HG02759 (cell line): ENCODE data around the gene ZSCAN30.

Experiments used
- ATAC-seq: cut with Tn5 transposase; IDR thresholded peaks from one replicate; pipeline ENCODE4 v1.9.1; 2021; ENCODE audit warnings: mild to moderate bottlenecking, moderate library complexity; ENCODE audit not compliant: unreplicated experiment

The ZSCAN30 gene

DNA sequence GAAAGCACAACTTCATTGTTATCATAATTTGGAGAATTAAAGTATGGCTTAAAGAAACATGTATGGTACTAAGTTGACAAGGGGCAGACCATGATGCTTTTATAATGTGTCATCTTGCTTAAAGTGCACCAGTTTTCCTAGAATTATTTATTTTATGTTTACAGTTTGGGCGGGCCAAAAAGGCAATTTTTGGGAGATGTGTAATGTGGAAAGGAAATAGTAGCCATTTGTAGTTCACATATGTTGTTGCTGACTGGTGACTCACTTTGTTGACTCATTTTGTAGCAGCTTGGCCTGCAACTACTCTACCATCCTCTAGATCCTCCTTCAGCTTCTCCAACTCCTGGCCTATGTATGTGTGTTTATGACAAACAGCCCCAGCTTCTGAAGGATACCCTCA lies 7.7 kb downstream of the ZSCAN30 start:
- no peak for ATAC-seq

DNA sequence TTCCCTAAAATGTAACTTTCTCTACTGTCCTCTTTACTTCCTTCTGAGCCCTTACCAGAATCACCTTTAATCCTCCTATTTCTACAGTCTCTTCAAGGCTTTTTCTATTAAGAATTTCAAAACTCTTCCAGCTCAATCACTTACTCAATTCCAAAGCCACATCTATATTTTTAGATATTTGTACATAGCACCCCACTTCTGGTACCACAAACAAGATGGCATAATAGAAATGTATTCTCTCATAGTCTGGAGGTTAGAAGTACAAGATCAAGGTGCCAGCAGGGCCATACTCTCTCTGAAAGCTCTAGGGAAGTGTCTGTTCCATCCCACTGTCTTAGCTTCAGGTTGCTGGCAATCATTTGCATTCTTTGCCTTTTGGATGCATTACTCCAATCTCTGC lies 11.1 kb downstream of the ZSCAN30 start:
- ATAC-seq, result no peak

DNA sequence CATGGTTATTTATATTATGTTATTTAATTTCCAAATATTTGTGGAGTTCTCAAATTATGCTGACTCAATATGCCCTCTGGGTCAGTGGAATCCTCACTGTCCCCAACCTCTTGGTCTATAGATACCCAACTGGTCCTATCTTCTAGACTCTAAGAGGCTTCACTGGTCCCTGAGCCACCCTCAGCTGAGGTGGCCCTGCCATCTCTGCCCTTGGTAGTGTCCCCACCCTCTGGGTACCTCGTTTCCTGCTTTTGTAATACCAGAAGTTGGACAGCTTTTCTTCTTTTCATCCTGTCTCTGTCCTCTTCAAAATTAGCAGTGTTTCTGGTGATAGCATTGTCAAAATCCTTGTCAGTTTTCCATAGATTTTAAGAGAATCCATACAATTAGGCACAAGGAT lies 11.9 kb downstream of the ZSCAN30 start:
- no peak for ATAC-seq

DNA sequence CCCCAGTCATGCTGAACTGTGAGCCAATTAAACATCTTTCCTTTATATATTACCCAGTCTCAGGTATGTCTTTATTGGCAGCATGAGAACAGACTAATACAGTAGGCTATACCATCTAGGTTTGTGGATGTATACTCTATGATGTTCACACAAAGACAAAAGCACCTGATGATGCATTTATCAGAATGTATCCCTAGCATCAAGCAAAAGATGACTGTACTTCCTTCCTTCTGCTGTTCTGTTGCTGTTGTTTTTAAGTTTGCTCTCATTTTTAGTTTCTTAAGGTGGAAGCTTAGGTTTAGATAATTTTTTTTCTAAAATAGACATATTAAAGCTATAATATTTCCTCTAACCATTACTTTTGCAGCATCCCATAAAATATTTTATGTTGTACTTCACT lies 12.4 kb downstream of the ZSCAN30 start:
- no peak for ATAC-seq

DNA sequence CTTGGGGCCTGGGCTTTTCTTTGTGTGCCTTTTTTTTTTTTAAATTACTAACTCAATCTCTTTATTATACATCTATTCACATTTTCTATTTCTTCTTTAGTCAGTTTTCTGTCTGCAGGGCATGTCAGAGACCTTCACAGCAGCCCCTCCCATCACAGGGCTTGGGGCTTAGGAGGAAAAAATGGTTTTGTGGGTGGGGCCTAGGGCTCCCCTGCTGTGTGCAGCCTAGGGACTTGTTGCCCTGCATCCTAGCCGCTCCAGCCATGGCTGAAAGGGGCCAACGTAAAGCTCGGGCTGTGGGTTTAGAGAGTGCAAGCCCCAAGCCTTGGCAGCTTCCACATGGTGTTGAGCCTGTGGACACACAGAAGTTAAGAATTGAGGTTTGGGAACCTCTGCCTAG lies 13.8 kb downstream of the ZSCAN30 start:
- no peak for ATAC-seq

DNA sequence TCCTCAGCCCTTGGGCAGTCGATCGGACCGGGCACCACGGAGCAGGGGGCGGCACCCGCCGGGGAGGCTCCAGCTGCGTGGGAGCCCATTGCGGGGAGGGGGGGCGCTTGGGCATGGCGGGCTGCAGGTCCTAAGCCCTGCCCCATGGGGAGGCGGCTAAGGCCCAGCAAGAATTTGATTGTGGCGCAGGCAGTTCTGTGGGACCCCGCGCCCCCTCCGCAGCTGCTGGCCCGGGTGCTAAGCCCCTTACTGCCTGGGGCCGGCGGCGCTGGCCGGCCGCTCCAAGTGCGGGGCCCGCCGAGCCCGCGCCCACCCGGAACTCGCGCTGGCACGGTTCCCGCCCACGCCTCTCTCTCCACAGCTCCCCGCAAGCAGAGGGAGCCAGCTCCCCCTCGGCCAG lies 18.4 kb downstream of the ZSCAN30 start:
- no peak for ATAC-seq

DNA sequence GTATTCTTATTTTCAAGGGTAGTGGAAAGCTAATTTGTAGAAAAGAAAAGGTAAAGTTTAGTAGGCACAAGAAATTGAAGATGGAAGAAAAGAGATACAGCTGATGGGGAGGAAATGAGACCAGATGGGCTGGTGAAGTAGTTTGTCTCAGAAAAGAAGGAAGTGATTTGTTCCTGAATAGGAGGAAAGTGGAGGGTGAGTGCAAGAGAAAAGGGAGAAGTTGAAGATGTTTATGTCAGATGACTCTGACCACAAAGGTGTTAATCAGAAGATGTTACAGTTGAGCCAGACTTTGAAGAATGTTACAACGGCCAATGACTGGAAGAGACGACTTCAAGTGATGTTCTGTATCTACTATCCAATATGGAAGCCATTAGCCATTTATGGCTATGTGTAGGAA lies 21.2 kb downstream of the ZSCAN30 start:
- ATAC-seq, result no peak

DNA sequence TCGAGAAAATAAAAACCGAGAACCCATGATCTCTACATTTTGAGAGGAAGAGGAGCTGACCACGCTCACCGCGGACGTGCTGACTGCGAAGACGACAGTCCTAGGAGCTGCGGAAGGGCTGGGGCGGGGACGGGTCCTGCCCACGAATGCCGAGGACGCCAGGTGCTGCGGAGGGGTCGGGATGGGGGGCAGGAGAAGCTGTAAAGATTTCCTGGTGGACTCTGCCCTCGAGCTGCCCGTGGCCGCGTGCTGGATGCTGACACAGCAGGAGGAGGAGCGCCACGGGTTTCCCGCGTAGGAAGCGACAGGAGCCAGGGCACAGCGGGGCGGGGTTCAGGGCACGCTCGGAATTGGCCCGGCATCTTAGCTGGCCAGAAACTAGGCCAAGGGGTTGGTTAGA lies 22.2 kb downstream of the ZSCAN30 start:
- no peak for ATAC-seq

DNA sequence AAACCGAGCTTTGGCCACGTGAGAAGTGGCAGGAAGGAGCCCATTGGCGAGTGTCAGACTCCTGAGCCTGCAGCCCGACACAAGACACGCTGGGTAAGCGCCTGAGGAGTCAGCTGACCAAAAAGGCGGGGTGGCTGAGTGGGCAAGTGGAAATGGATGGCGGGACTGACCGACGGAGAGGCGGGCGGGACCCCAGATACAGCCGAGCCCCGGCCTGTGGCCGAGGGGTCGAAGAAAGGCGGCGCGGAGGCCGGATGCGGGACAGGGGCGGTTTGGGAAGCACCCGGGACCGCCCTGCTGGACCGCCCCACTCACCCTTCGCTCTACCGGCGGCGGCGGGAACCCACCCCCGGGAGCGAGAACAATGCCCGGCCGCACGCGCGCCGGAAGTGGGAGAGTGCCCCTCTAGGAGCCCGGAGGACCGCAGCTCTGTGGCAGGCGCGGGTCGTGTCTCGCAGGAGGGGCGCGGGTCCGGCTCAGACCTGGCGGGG lies 22.8 kb downstream of the ZSCAN30 start:
- ATAC-seq, result peak; percentile 87

DNA sequence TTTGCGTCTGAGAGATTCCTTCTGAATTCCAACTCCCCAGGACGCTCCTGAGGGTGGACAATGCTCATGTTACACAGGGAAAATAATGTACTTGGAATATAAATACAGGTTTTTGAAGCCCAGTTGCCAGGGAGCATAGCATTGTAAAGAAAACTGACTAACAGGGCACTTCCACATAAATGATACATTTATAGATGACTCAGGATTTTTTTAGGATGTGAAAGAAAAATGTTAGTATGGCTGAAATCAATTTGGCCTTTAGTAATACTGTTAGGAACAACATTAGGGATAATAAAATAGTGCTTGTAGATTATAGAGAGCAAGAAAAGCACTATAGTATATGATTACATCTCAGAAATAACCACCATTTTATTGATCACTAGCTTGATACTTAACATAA lies 25.6 kb downstream of the ZSCAN30 start:
- no peak for ATAC-seq

DNA sequence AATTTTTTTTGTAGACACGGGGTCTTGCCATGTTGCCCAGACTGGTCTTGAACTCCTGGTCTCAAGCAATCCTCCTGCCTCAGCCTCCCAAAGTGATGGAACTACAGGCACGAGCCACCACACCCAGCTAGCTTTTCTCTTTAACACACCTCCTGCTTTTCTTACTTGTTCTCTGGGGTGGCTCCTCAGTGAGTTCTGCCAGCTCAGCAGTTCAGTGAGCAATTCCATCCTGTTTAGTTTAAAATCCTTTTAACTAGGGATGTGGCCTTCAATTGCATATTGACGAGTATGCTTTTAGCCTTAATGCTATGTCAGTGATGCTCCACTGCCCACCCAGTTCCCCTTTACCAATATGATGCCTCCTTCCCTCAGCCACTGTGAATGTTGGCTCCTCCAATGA lies 33.1 kb downstream of the ZSCAN30 start:
- ATAC-seq, result no peak

DNA sequence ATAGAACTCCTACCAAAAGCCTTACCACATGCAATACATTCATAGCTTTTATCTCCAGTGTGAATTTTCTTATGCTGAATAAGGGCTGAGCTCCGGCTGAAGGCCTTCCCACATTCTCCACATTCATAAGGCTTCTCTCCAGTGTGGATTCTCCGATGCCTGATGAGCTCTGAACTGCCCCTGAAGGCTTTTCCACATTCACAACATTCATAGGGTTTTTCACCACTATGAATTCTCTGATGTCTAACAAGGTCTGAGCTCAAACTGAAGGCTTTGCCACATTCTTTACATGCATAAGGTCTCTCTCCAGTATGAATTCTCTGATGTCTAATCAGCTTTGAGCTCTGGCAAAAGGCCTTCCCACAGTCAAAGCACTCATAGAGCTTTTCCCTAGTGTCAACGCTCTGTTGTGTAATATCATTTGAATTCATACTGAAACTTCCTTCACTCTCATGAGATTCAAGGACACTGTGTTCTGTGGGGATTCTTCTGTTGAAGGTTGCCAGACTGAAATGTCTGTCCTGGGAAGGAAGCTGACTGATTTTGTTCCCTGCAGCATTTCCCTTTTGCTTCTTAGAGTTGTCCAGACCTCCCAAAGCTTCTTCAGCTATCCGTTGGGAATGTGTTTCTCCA lies 36.3 kb downstream of the ZSCAN30 start:
- ATAC-seq, result no peak

DNA sequence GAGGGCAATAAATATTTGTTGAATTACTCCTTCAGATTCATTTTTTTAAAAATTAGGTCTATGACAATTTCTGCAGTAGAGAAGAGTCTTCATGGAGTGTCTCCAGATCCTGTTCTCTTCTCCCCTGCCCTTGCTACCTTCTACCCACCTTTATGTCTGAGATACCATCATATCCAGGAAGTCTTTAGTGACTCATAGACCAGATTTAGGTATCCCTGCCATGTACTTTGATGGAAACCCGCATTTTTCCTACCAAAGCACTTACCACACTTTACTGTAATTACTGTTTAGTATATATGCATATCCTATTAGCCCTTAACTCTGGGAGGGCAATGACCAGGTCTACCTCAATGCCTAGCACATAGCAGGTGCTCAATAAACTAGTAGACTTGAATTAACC lies 37.6 kb downstream of the ZSCAN30 start:
- no peak for ATAC-seq

DNA sequence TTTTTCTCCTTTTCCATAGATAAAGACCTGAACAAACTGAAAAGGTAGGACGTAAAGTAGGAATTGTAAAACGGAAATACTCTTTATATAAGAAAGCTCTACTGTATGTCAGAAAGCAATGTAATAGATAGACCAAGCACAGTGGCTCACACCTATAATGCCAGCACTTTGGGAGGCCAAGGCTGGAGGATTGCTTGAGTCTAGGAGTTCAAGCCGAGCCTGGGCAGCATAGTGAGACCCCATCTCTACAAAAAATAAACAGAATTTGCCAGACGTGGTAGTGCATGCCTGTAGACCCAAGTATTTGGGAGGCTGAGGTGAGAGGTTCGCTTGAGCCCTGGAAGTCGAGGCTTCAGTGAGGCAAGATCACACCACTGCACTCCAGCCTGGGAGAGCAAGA lies 41.6 kb downstream of the ZSCAN30 start:
- ATAC-seq, result no peak

DNA sequence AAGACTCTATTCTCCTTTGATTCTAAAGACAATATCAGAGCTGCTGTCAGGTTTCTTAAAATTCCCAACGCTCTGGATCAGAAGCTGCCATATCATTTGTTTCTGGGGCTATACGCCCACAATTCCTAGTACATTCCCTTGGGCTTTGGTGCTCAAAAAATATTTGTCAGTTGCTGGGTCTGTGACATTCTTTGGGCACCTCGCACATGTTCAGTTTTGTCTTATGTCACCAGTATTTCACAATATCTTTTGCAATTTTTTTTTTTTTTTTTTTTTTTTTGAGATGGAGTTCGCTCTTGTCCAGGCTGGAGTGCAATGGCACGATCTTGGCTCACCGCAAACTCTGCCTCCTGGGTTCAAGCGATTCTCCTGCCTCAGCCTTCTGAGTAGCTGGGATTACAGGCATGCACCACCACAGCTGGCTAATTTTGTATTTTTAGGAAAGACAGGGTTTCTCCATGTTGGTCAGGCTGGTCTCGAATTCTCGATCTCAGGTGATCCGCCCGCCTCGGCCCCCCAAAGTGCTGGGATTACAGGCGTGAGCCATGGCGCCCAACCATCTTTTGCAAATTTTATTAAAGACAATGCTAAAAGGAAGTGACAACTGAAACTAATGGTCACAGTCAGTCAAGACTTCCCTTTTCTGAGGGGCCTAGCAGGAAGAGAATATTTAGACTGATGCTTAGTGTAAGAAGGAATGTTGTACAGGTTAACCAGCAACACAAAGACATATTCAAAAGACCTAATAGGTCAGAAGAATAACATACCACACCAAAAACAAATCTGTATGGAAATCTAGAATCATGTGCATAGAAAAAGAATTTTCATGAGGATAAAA lies 42.4 kb downstream of the ZSCAN30 start:
- ATAC-seq, result no peak

DNA sequence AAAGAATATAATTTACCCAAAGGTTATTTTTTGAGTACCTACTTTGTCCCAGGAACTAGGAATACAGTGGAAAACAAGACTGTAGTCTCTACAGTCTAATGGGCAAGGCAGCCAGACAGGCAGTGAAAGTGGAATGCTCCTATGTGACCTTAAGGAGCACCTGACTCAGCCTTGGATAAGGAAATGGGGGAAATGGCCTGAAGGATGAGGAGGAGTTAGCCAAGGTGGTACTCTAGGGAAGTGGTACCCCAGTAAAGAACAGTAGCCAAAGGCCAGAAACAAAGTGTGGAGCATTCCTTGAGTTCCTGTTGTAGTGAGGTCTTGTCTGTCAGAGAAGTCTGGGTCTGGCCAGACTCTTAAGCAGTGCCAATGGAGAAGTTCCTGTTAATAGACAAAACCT lies 43.2 kb downstream of the ZSCAN30 start:
- no peak for ATAC-seq

DNA sequence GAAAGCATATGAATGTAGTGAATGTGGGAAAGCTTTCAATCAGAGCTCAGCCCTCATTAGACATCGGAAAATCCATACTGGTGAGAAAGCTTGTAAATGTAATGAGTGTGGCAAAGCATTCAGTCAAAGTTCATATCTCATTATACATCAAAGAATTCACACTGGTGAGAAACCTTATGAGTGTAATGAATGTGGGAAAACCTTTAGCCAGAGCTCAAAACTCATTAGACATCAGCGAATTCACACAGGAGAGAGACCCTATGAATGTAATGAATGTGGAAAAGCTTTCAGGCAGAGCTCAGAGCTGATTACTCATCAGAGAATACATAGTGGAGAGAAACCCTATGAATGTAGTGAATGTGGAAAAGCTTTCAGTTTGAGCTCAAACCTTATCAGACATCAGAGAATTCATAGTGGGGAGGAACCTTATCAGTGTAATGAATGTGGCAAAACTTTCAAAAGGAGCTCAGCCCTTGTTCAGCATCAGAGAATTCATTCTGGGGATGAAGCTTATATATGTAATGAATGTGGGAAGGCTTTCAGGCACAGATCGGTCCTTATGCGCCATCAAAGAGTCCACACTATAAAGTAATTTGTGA lies 44.2 kb downstream of the ZSCAN30 start:
- ATAC-seq, result no peak

DNA sequence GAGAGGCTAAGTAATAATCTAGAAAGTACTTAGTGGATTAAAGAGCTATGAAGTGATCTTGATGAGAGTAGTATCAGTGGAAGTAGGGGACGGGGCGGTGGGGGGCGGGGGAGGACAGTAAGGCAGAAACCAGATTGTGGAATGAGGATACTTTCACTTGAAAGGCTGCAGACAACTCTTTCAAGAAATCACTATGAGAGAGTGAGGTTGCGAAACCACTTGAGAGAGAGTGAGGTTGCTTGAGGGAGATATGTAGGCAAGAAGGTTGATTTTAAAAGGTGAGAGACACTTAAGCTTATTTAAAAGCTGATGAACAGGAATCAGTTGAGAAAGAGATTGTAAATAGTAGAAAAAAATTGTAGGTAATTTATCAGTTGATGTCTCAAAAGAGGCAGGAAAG lies 45.4 kb downstream of the ZSCAN30 start:
- ATAC-seq, result no peak

DNA sequence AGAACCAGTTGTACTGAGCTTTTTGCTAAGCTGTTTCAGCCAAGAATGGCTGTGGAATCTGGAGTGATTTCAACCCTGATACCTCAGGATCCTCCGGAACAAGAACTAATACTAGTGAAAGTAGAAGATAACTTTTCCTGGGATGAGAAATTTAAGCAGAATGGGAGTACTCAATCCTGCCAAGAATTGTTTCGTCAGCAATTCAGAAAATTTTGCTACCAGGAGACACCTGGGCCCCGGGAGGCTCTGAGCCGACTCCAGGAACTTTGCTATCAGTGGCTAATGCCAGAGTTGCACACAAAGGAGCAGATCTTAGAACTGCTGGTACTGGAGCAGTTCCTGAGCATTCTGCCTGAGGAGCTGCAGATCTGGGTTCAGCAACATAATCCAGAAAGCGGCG lies 47.6 kb downstream of the ZSCAN30 start:
- ATAC-seq, result no peak

DNA sequence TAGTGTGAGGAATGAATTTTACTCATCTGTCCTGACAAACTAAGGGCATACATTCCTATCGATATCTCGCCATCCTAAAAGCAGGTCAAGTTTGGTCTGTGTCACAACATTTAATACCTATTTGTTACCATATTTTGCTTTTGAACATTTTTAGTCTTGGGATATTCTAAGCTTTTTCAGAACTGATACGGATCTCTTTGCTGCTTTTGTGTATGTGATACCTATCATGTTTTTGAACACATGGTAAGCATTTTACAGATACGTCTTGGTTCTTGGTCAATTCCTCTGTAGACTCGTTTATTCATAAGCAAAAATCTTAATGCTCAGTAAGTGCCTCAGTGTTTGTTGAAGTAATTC lies 48.6 kb downstream of the ZSCAN30 start:
- no peak for ATAC-seq

DNA sequence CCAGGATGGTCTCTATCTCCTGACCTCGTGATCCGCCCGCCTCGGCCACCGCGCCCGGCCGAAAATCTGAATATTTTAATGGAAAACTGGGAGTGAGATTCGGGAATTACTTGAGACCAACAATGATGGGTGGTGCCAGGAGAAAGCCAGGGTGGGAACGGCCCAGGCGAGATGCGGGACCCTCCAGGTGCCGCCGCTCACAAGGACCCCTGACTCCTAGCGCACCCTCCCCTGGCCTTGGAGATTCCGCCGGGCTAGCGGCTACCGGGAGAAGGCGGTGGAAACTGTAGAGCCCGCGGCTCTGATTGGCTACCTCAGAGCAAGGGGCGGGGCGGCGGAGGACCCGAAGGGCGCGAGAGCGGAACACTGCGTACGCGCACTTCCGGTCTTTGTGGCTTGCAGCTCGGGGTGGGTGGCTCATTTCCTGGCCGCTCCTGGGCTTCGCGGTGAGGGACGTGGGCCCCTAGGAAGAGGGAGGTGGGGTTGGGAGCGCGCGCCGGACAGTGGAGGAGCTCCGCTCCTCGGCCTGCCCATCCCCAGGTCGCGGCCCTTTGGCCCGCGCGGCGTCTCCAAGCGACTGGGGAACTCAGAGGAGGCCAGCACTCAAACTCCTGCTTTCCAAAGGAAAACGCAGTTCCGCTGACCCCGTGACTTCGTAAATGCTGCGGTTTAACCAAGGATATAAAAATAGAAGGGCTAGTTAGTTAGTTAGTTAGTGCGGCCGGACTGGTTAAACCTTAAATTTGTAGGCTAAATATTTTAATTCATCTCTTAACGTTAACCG lies 49.2 kb downstream of the ZSCAN30 start, which contains the start of gene ZNF397:
TSS of gene ZNF397 (plus strand) at position 371 of the 784 bp plus-strand sequence. CDS start 1,437 bp downstream, outside the sequence.
- ATAC-seq, result peak; percentile 99
